Embryonic facial prominence (tissue), 1 donor: ENCODE data around the gene FOXO1.
"Not testable (repeated sequence)": the region's sequence is repeated elsewhere in the genome, so short reads cannot be mapped to it uniquely, and the experiment has no call there.

Experiments used
- DNase-seq: peaks from one replicate; pipeline ENCODE4 v3.0.0-alpha.2; 2016; ENCODE audit errors: extremely low spot score

The FOXO1 gene

DNA sequence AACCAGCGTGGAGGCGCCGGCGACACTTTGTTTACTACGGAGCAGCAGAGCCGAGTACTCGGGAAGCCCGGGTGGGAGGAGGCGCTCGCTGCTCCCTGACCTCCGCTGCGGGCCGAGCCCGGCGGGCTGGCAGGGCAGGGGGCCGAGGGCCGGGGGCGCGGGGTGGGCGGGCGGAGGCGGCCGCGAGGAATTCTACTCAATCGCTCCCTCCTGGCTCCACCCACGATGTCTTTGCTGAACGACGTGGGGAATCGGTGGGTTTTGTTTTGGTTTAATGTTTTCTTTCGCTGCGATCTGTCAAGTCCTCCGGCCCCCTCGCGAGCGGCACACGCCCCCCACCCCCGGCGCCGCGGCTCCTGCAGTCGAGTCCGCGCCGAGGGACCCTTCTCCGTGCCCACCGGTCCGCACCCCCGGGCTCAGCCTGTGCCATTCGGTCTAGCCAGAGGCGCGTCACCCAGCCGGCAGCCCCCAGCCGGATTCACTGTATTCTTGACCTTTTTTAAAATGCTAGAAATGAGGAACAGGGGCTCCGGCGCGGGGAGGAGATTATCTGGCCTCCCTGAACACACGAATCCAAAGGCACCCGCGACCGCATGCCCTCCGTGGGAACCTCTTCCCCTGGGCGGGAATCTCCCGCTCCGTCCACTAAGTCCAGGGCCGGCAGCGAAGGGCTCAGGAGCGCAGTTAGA, 636 bp upstream of the FOXO1 start:
- DNase-seq, result no peak

DNA sequence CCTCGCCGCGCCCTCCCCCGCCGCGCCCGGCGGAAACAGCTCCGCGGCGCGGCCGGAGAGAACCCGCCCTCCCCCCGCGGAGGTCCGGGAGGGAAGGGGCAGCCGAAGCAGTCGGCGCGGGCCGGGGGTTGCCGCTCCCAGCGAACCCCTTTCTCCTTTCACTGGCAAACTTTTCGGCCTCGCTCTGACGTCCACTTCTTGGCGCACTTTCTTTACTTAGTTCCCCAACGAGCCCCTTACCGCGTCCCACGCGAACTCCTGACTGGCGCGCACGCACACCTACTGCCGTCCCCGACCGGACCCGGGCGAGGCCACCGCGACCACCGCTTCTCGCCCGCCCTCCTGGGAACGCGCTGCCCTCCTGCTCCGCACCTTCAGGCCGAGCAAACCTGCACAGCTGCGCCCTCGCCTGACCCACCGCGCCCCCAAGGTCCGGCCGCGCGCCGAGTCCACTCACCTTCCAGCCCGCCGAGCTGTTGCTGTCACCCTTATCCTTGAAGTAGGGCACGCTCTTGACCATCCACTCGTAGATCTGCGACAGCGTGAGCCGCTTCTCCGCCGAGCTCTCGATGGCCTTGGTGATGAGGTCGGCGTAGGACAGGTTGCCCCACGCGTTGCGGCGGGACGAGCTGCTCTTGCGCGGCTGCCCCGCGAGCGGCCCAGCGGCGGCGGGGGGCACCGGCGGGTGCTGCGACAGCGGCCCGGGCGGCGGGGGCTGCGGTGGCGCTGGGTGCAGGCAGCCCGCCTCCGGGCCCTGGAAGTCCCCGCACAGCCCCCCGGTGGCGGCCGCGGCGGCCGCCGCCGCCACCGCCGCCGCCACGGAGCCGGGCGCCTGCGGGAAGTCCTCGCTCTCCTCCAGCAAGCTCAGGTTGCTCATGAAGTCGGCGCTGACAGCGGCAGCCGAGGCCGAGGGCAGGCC, 1.1 kb downstream of the FOXO1 start:
- no peak for DNase-seq

DNA sequence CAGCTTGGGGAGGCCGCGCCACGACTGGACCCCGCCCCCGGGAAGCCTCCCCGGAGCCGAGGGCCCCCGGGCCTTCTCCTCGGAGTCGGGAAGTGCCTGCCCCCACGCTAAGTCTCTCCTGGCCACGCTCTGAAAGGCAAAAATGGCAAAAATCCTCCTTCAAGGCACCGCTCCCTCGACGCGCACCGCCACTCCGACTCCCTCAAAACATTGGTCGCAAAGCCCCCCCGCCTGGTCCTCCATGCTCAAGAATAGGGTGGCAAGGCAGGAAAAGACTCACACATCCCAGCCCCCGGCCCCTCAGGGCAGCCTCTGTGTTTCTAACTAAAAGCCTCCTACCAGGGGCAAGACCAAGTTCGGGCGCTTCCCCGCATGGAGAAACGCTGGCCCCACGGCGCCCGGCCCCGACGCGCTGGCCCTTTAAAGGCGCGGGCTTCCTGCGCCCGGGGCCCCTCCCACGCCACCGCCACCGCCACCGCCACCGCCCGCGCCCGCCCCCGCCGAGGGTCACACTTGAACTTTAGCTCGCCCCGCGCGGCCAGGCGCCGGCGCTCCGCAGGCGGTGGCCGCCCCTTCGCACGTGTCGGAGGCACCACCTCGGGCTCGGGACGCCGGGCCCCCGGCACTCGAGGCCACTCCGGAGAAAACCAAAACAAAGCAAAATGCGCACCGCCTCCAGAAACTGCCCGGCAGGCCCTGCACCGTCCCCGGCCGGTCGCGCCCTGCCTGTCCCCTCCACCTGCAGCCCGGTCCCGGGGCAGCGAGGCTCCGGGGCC, 1.9 kb downstream of the FOXO1 start:
- no peak for DNase-seq

DNA sequence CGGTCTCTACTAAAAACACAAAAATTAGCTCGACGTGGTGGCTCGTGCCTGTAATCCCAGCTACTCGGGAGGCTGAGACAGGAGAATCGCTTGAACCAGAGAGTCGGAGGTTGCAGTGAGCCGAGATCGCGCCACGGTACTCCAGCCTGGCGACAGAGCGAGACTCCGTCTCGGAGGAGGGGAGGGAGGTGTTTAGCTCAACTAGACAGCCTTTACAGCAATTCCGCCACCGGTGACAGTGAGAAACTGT, 2.4 kb downstream of the FOXO1 start:
- DNase-seq, result not testable (repeated sequence)

DNA sequence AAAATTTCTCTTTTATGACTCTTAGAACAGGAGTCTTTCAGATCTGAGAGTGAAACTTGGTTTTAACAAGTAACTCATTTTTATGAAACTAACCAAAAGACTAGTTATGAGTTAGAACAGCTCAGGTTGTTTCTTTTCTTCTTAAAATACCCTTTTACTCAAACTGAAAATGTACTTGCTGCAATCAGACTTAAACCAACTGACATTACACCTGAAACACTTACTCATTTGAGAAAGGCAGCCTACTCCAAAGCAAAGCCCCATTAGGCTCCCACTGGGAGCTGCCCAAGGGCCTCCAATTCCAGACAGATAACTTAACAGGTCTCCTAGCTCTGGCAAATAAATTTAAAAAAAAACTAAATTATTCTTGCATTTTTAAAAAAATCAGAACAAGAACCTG, 3.6 kb downstream of the FOXO1 start:
- DNase-seq, result no peak

DNA sequence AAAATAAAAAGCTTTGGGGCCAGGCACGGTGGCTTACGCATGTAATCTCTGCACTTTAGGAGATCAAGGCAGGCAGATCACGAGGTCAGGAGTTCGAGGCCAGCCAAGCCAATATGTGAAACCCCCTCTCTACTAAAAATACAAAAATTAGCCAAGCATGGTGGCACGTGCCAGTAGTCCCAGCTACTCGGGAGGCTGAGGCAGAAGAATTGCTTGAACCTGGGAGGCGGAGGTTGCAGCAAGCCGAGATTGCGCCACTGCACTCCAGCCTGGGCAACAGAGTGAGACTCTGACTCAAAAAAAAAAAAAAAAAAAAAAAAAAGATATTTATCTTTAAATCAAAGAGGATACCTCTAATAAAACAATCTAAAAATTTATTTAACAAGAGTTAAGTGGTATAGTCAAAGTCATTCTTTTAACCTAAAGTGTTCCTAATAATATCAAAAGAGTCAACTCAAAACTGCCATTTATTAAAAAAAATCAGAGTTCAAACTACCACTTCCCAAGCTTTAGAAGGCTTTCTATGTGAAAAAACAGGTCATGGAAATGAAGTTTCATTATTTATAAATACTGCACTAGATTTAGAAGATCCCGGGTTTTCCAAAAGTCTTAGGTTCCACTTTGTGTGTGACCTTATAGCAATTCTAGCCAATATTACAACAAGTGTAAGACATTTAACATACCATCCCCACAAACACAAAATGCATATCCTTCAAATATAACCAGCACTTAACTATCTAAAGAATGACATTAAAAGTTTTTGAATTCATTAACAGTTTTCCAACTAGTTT, 4.4 kb downstream of the FOXO1 start:
- DNase-seq, result no peak

DNA sequence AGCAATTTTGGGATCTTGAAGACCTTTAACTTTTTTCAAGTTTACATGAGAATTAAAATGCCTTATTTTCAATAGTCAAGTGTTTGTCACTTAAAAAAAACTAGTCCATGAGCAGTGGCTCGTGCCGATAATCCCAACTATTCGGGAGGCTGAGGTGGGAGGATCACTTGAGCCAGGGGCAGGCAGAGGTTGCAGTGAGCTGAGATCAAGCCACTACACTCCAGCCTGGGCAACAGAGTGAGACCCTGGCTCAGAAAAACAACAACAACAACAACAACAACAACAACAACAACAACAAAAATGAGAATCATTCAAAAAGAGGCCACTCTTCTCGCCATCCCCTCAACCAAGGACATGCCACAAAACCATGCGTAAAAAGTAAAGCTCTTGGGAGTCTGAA, 5.7 kb downstream of the FOXO1 start:
- no peak for DNase-seq

DNA sequence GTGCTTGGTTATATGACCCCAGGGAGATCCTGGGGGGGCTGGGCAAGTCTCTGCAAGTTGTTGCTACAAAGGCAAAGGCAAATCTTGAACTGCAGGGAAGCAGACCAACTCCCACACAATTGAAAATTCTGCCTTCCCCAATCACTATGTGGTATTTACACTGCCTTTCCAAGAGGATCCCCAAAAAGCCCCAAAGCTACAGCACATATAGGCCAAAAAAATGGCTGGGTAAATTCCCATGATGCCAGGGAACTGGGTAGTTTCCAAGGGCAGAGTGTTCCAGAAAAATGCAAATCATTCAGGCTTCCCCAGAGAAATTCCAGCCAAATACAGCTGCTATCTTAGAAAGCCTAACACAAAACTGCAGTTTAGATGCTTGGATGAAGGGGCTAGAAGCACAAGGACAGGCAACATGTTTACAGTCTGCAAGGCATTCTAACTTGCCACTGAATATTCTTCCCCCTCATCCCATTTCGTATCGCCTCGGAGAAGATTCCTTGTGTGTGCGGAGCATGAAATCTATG, 6.2 kb downstream of the FOXO1 start:
- DNase-seq, result no peak

DNA sequence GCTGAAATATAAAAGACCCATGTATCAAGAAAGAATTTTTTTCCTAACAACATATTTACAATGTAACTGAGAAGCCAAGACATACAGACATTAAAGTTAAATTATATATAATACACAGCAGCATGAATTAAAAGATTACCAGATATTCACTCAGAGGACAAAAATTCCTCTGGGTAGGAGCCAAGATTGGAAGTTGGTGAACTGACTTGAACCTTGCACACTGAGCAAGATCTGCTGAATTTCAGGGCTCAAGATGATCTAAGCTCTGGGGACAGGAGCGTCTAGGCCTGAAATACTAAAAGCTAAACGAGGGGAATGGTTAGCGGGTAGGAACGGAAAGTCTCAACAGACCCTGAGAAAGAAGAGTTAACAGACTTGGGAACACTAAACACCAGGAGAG, 8.5 kb downstream of the FOXO1 start:
- DNase-seq, result no peak

DNA sequence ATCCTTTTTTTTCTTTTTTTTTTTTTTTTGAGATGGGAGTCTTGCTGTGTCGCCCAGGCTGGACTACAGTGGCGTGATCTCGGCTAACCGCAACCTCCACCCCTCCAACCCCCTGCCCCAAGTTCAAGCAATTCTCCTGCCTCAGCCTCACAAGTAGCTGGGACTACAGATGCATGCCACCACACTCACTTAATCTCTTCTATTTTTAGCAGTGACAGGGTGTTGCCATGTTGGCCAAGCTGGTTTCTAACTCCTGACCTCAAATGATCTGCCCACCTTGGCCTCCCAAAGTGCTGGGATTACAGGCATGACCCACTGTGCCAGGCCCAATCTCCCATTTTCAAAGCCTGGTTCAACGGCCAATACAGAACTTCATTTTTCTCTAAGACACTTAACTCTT, 9.1 kb downstream of the FOXO1 start:
- no peak for DNase-seq

DNA sequence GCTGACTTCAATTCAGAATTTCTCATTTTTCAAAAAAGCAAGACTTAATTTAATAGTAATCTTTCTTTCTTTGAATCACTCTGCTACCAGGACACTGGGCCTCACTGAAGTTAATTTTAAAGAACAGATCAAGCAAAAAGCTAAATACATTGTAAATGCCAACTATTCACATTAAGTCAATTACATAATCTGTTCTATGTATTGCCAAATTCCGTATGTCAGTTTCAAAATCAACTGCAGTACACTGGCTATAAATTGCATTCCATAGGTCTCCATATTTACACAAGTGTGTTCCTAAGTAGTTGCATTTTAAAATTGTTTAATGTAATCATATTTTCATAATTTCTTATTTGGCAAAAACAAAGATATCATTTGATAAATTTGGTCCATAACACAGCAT, 10.1 kb downstream of the FOXO1 start:
- no peak for DNase-seq

DNA sequence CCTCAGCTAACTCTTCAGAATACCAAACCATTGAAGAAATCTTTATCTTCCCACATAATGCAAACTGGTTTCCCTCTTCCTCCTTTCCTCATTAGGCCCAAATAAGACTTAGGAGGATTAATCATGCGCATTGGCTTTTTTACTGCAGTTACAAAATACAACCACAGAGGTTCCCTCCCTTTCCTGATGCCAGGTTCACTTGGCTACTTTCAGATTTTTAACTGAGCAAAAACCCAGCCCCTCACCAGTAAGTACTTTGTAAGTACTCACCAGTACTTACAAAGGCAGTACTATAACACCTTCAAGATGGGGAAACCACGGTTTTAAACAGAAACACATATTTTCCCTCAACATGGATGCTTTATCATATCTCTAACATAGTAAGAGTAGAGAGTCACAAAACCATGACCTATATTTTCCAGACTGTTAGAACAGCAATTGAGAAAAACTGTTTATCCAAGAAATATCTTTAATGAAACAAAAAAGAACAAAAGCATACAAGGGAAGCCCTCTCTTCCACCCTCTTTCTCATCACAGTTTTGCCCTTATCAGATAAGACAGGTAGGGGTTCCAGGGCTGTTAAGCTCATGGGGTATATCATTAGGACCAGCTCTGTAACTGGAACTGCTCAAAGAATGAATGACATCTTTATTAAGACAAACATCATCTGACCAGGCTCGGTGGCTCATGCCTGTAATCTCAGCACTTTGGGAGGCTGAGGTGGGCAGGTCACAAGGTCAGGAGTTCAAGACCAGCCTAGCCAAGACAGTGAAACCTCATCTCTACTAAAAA, 12.7 kb downstream of the FOXO1 start:
- no peak for DNase-seq

DNA sequence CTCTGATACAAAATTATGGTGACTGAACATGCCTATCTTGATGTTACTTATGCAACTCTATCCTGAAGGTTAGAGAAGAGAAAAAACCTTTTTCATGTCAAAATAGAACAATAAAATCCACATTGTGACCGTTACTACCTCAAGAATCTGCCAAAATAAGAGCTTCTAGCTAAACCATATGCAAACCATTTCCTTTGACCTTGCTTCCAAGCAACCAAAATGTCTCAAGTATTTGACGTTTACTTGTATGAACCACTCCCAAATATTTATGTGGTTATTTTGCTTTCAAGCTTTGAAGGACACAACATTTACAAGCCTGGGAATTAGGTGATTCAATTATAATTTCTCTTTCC, 13.9 kb downstream of the FOXO1 start:
- no peak for DNase-seq

DNA sequence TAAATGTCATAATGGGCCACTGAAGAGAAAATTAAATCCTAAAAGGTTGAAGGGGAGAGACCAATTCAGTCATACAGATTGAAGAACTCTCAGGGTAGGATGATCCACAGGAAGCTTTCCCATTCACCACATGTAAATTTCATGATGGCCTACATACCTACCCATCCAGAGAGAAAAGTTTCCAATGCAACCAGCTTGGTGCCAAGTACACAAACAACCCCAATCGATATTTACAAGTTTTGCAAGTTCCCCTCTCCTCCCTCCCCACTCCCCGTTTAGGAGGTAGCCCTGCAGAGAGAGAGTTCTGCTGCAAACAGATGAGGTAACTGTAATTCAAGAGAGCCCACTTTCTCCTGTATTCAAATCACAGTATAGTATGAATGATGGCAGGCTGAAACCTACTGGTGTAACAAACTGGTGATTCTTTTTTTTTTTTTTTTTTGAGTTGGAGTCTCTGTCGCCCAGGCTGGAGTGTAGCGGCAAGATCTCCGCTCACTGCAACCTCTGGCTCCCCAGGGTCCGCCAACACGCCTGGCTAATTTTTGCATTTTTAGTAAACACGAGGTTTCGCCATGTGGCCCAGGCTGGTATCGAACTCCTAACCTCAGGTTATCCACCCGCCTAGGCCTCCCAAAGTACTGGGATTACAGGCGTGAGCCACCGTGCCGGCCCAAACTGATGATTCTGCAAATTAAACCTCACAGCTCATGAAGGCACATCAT, 14.4 kb downstream of the FOXO1 start:
- DNase-seq, result no peak

DNA sequence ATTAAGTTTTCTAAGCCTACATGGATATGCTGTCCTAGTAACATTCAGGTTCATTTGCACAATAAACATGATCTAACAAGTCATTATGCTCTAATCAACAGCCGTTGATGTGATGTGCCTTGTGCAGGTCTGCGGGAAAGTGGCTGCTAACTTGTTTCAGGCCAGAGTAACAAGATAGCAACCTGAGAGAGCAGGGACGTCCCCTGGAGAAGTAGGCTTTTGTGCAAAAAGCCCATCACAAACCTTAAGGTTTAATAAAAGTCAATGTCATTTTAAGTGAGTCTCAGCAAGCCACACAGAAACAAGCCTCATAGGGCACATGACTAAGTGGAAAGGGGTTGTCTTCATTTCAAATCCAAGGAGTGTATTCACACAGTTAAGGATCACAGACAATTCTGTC, 17.6 kb downstream of the FOXO1 start:
- DNase-seq, result no peak

DNA sequence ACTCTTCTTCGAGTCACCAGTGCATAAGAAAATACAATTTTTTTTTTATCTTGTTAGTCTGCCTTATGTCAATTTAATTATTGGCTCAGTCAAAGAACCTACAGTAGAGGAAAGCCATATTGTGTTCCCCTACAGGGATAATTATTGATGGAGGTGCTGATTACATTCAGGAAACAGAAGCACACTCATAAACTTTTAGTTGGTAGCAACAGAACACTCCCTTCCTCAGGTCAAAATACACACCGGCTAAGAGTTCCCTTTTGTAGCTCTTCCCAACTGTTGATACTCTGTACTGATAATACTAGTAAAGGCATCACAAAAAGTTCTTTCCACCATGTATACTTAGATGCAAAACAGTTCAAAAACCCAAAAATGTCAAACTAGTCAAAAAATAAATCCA, 18.4 kb downstream of the FOXO1 start:
- DNase-seq, result no peak

DNA sequence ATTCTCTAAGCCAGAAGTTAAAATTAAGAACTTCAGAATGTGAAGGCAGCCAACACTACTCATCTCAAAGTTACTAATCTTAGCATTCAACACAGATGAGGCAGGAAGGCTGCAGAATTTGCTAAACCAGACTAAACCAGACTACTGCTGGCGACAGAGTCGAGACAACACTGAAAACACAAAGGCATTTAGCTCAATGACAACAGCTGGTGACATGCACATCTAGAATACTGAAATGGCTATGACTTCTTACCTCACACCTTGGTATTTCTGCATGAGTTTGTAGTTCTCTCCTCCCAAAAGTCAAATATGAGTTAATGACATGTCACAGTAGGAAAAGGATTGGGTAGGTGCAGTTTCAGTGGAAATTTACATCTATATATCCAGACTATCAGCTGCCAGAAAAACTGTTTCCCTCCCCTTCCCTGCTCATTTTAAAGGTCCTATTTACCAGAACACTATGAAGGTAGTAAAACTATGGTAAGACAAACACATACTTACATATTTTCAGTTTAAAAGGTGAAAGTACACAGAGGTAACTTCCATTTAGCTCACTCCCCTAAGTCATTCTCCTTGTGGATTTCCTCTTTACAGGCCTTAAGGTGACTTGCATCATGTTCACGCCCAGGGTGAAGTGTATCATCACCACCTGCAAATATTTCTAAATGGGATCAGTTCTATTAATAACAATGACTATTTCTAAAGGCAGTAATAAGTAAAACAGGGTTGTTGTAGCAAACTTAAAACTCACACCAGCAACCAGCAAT, 21.4 kb downstream of the FOXO1 start:
- no peak for DNase-seq

DNA sequence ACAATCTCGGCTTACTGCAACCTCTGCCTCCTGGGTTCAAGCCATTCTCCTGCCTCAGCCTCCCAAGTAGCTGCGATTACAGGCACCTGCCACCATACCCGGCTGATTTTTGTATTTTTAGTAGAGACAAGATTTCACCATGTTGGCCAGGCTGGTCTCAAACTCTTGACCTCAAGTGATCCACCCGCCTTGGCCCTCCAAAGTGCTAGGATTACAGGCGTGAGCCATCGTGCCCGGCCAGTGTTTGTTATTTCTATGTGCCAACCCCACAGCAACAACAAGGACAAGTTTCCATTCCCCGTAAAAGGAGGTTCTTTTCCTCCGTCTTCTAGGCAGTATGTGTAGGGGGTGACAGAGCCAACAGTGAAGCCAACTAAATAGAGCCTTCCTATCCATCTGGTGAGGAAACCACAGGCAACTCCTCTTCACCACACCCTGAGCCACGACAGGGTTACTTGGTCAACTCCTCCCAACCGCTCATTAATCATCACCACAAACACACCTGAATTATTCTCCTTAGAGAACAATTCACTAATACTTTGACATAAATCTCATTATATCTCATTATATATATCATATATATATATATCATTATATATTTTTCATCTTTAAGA, 25.5 kb downstream of the FOXO1 start:
- DNase-seq, result no peak

DNA sequence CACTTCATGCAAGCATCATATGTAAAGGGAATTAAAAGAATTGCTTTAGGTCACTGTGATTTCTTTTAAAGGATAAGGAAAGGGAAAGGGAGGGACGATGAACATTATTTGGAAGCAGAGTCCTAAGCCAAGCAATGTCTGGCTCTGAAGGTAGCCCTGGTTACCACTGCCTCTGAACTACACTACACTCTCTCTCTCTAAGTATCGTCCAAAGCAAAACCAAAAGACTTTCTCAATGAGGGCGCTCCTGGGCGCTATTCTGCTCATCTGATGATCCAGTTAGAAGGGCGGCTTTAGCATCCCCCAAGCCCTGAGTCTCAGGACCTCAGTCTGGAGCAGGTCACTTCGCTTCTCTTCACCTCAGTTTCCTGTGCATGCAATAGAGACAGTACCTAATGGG, 26.2 kb downstream of the FOXO1 start:
- no peak for DNase-seq
